Mesothelial cell of epicardium (in vitro differentiated cells): ENCODE data around the gene TANC2. TPM values are rescaled to one million over a fixed set of nuclear protein-coding genes. Genes with fewer than 3 reads are reported as not detected.

ENCODE experiments used
- DNase-seq, 2 experiments: peaks; one replicate each; pipeline ENCODE4 v3.0.0; 2021; ENCODE audit warnings: low spot score in 2 of 2; ENCODE audit not compliant: unreplicated experiment in 2 of 2
- H3K27ac Mint-ChIP-seq: 2 replicates; pipeline ENCODE4 v1.8.0; 2021; ENCODE audit warnings: mixed read lengths
- H3K27me3 Mint-ChIP-seq: 2 replicates; pipeline ENCODE4 v1.8.0; 2021; ENCODE audit warnings: low read depth, mixed read lengths
- H3K36me3 Mint-ChIP-seq: 2 replicates; pipeline ENCODE4 v1.8.0; 2021; ENCODE audit warnings: mixed read lengths
- H3K4me1 Mint-ChIP-seq: 2 replicates; pipeline ENCODE4 v1.8.0; 2021; ENCODE audit warnings: mixed read lengths
- H3K4me3 Mint-ChIP-seq: 2 replicates; pipeline ENCODE4 v1.8.0; 2021; ENCODE audit warnings: mild to moderate bottlenecking, moderate library complexity, mixed read lengths
- H3K9me3 Mint-ChIP-seq: 2 replicates; pipeline ENCODE4 v1.8.0; 2021; ENCODE audit warnings: mixed read lengths
- total RNA-seq: library from RNA; stranded (reverse); gene quantifications from 3 replicates; pipeline ENCODE4 v1.2.1, GENCODE V29; 2021
- TF ChIP-seq, protein P1 (sequence below): fragments of 200-600 bp; sonication (generic); IDR thresholded peaks from one replicate; pipeline ENCODE4 v1.5.0; 2021; ENCODE audit warnings: antibody characterized with exemption; ENCODE audit not compliant: unreplicated experiment

The TANC2 gene
- total RNA-seq, 1 donor from 2014 or later = 96.8 TPM

- DNase-seq = no peak
- Mint-ChIP-seq H3K9me3 (peaks cover 28% of the 10 kb centered on the region), H3K27ac (no peak overlapping the region), H3K36me3 (peaks cover 24% of the 10 kb centered on the region), H3K4me3 (no peak overlapping the region), H3K4me1 (peaks cover 2% of the 10 kb centered on the region), H3K27me3 (no peaks in the 10 kb centered on the region)
- TF ChIP-seq, protein P1, sequence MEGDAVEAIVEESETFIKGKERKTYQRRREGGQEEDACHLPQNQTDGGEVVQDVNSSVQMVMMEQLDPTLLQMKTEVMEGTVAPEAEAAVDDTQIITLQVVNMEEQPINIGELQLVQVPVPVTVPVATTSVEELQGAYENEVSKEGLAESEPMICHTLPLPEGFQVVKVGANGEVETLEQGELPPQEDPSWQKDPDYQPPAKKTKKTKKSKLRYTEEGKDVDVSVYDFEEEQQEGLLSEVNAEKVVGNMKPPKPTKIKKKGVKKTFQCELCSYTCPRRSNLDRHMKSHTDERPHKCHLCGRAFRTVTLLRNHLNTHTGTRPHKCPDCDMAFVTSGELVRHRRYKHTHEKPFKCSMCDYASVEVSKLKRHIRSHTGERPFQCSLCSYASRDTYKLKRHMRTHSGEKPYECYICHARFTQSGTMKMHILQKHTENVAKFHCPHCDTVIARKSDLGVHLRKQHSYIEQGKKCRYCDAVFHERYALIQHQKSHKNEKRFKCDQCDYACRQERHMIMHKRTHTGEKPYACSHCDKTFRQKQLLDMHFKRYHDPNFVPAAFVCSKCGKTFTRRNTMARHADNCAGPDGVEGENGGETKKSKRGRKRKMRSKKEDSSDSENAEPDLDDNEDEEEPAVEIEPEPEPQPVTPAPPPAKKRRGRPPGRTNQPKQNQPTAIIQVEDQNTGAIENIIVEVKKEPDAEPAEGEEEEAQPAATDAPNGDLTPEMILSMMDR = no peak
These were observed 18.8 kb downstream of the TANC2 start for GRCh38 chr17:62984801-62985200.

GRCh38 chr17:62986549-62986948, 20.5 kb downstream of the TANC2 start:
- no peak overlapping the region for H3K27ac Mint-ChIP-seq
- TF ChIP-seq, protein P1 = no peak
- H3K4me3 Mint-ChIP-seq = no peak overlapping the region
- no peak for DNase-seq
- H3K36me3 Mint-ChIP-seq = peaks cover 24% of the 10 kb centered on the region
- peaks cover 5% of the 10 kb centered on the region for H3K4me1 Mint-ChIP-seq
- no peaks in the 10 kb centered on the region for H3K27me3 Mint-ChIP-seq
- peaks cover 28% of the 10 kb centered on the region for H3K9me3 Mint-ChIP-seq

GRCh38 chr17:62987136-62987535, 21.1 kb downstream of the TANC2 start:
- Mint-ChIP-seq H3K27ac (no peak overlapping the region), H3K4me3 (no peak overlapping the region), H3K9me3 (peaks cover 28% of the 10 kb centered on the region), H3K36me3 (peaks cover 24% of the 10 kb centered on the region), H3K4me1 (peaks cover 5% of the 10 kb centered on the region), H3K27me3 (no peaks in the 10 kb centered on the region)
- no peak for DNase-seq
- TF ChIP-seq, protein P1 = no peak

- Mint-ChIP-seq H3K27me3 (no peaks in the 10 kb centered on the region), H3K27ac (no peak overlapping the region)
These were observed 23.5 kb downstream of the TANC2 start for GRCh38 chr17:62989501-62989900.

GRCh38 chr17:62994931-62995330, 28.9 kb downstream of the TANC2 start:
- Mint-ChIP-seq H3K4me1 (peaks cover 9% of the 10 kb centered on the region), H3K27ac (peak overlapping the region; percentile 63), H3K9me3 (peaks cover 9% of the 10 kb centered on the region), H3K27me3 (no peaks in the 10 kb centered on the region), H3K4me3 (no peak overlapping the region), H3K36me3 (peaks cover 3% of the 10 kb centered on the region)
- TF ChIP-seq, protein P1 = no peak
- no peak for DNase-seq

More at GRCh38 chr17:62989501-62989900, 23.5 kb downstream of the TANC2 start:
- DNase-seq = no peak
- Mint-ChIP-seq H3K9me3 (peaks cover 15% of the 10 kb centered on the region), H3K4me3 (no peak overlapping the region), H3K4me1 (peaks cover 5% of the 10 kb centered on the region), H3K36me3 (peaks cover 11% of the 10 kb centered on the region)
- TF ChIP-seq, protein P1 = no peak

DNA sequence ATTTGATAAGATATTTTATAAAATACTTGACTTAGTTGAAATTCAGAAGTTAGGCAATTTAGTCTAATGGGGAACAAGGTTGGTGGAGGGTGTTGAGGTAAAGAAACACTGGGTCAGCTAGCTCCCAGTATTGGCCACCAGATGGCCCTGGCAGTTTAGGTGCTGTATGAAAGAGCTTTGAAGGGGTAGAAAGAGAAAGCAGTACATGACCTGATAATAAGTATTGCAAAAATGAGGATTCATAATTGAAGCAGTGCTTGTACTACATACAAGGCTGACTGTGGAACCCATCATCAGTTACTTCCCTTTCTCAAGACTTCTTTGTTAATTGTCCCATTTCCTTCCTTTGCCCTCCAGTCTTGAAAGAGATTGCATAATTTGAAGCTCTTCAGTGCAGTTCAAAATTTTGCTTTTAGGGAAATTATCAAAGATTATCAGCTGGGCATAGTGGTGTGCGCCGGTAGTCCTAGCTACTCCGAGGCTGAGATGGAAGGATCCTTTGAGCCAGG, 29.4 kb downstream of the TANC2 start:
- no peak for DNase-seq
- Mint-ChIP-seq H3K9me3 (peaks cover 9% of the 10 kb centered on the region), H3K36me3 (peaks cover 3% of the 10 kb centered on the region), H3K4me1 (peaks cover 9% of the 10 kb centered on the region), H3K27ac (no peak overlapping the region), H3K4me3 (no peak overlapping the region), H3K27me3 (no peaks in the 10 kb centered on the region)
- TF ChIP-seq, protein P1 = no peak
